Astrocyte of the spinal cord (primary cell): Measurements from ENCODE around the gene CACFD1.

ENCODE experiments used
- DNase-seq: peaks from one replicate; pipeline ENCODE4 v3.0.0; 2011; ENCODE audit warnings: low read depth, low spot score
- H3K4me3 ChIP-seq: 2 replicates; pipeline ENCODE4 v1.5.1; 2011; ENCODE audit warnings: low read depth, mild to moderate bottlenecking, low read length, moderate library complexity
- CTCF ChIP-seq: IDR thresholded peaks from 2 replicates; pipeline ENCODE4 v1.5.1; 2012; ENCODE audit warnings: low read depth, mild to moderate bottlenecking, low read length, inconsistent platforms
- in situ Hi-C: cut with HindIII; loops from 2 replicates; pipeline ENCODE4 v1.10.0; 2017; ENCODE audit warnings: low sequenced_read_pairs

CACFD1 gene

GRCh38 chr9:133458643-133459312 lies 1.0 kb upstream of the CACFD1 start:
- no peak for DNase-seq
- no peak overlapping the region for H3K4me3 ChIP-seq
- TF ChIP-seq CTCF: no peak
- in situ Hi-C loops: no loop called here

GRCh38 chr9:133460405-133461175 lies 812 bp downstream of the CACFD1 start:
- no peak for TF ChIP-seq CTCF
- H3K4me3 ChIP-seq: peak overlapping the region; percentile 63
- in situ Hi-C loops: no loop called here
- peak; percentile 9 for DNase-seq

GRCh38 chr9:133461975-133462374 lies 2.2 kb downstream of the CACFD1 start:
- H3K4me3 ChIP-seq: no peak overlapping the region
- DNase-seq: no peak
- in situ Hi-C loops: no loop called here
- no peak for TF ChIP-seq CTCF

GRCh38 chr9:133463234-133463863 lies 3.6 kb downstream of the CACFD1 start:
- in situ Hi-C loops: no loop called here
- DNase-seq: no peak
- TF ChIP-seq CTCF: peak; percentile 4
- no peak overlapping the region for H3K4me3 ChIP-seq

- TF ChIP-seq CTCF: no peak
- no peak for DNase-seq
- in situ Hi-C loops: no loop called here
- H3K4me3 ChIP-seq: no peak overlapping the region
Measured at GRCh38 chr9:133463864-133464615, 4.3 kb downstream of the CACFD1 start.

- TF ChIP-seq CTCF: no peak
- no peak for DNase-seq
- no peak overlapping the region for H3K4me3 ChIP-seq
- in situ Hi-C loops: no loop called here
Measured at GRCh38 chr9:133464638-133465037, 4.9 kb downstream of the CACFD1 start.
